Activated T-cell treated with anti-CD3 and anti-CD28 coated beads, Interleukin-2, amount 50 U/mL, for 48 hours (primary cell): ENCODE results near the gene MRO.
"Not testable (repeated sequence)": the region's sequence is repeated elsewhere in the genome, so short reads cannot be mapped to it uniquely, and the experiment has no call there.

Experiments used
- DNase-seq, 2 experiments: peaks; one replicate each; pipeline ENCODE4 v3.0.0-alpha.2; 2020

MRO gene

GRCh38 chr18:50790948-50791347, 28.9 kb downstream of the MRO start:
- no peak for DNase-seq

- DNase-seq = no peak
Observed at GRCh38 chr18:50790241-50790640, 29.6 kb downstream of the MRO start.

DNA sequence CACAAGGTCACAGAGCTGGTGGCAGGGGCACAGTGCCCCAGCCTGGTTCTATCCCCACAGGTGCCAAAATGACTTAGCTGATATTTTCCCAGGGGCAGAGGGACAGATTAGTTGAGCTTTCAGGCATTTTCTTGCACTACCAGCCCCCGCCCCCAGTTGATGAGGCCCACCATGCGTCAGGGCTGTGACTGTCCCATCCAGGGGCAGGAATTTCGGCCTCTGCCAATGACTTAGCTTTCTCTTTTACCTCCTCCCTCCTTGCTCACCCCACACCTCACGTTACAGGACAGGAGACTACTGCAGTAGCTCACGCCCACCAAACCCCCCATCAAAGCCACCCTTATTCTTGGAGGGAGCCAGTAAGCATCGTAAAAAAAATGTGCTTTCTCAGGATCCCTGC, 31.5 kb downstream of the MRO start:
- DNase-seq = no peak

- DNase-seq = no peak
Observed at GRCh38 chr18:50786864-50787263, 33.0 kb downstream of the MRO start.

DNA sequence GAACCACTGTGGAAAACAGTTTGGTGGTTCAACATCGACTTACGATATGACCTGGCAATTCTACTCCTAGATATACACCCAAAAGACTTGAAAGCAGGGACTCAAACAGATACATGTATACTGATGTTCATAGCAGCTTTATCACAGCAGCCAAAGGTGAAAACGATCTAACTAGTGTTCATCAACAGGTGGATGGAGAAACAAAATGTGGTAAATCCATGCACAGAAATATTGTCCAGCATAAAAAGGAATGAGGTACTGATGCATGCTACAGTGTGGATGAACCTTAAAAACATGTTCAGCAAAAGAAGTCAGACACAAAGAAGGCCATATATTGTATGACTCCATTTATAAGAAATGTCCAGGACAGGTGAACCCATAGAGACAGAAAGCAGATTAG, 36.3 kb downstream of the MRO start:
- no peak for DNase-seq

- not testable (repeated sequence) for DNase-seq
Observed at GRCh38 chr18:50779021-50779420, 40.8 kb downstream of the MRO start.

DNA sequence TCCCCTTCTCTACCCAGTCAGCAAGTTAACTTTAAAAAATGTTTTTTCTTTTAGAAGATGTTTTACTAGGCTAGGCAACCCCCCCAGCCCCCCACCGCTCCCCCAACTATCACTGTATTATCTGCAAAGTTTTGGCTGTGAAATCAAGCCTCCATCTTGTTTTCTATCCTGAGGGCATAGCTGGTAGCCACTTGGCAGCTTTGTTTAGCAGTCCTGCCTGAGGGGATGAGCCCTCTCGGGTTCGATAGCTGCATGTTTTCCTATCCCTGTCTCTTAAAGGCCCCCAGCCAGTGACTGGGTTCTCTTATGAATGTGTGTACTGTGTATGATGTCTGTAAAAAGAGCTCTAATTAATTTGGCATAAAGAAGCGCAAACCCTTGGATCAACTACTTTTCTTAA, 43.4 kb downstream of the MRO start:
- DNase-seq = no peak

GRCh38 chr18:50775726-50776125, 44.1 kb downstream of the MRO start:
- no peak for DNase-seq

DNA sequence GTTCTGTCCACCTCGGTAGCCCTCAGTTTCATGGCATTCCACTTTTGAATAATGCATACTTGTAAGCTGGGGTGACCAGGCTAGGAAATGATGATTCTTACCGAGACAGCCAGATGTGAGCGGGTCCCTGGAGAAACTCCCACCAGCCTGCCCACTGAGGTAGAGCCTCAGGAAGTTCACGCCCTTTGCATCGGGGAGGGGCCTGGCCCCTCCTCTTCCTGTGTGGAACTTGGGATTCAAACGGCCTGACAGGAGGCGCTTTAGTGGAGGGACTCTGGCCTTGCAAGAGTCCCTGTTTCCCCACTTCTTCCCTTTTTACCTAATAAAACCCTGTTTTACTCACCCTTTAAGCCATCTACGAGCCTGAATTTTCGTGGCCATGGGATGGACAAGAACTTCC, 44.6 kb downstream of the MRO start:
- no peak for DNase-seq

DNA sequence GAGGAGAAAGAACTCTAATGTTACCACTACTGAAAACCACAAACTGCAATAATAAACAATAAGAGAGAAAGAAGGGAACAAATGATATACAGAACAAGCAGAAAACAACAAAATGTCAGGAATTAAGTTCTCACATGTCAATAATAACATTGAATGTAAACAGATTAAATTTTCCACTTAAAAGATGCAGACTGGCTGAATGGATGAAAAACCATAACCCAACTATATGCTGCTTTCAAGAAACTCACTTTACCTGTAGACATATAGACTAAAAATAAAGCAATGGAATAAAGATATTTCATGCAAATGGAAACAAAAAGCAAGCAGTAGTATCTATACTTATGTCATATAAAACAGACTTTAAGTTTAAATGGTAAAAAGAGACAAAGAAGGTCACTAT, 50.4 kb downstream of the MRO start:
- DNase-seq = no peak

DNA sequence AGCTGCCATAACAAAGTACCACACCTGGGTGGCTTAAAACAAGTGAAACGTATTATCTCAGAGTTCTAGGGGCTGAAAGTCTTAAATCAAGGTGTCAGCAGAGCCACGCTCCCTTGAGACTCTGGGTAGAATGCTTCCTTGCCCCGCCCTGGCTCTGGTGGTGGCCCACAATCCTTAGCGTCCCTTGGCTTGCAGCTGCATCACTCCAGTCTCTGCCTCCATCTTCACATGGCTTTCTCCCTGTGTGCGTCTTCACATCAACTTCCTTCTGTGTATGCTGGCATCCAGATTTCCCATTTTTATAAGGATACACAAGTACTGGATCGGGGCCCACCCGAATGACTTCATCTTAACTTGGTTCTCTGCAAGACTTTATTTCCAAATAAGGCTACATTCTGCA, 62.5 kb downstream of the MRO start:
- no peak for DNase-seq

DNA sequence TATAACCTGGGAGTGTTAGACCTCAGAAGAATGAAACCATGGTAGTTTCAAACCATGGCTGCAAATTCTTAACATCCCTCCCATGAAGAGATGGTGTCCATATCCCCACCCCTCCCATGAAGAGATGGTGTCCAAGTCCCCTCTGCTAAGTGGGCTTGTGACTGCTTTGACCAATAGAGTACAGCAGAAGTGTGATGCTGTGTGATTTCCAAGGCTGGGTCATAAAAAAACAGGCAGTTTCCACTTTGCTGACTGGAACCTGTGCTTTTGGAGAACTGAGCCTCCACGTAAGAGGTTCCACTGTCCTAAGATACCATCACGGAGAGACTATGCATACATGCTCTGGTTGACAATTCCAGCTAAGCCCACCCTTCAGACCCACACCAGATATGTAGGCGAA, 65.5 kb downstream of the MRO start:
- DNase-seq = no peak

GRCh38 chr18:50753311-50753710, 66.5 kb downstream of the MRO start:
- DNase-seq = no peak

DNA sequence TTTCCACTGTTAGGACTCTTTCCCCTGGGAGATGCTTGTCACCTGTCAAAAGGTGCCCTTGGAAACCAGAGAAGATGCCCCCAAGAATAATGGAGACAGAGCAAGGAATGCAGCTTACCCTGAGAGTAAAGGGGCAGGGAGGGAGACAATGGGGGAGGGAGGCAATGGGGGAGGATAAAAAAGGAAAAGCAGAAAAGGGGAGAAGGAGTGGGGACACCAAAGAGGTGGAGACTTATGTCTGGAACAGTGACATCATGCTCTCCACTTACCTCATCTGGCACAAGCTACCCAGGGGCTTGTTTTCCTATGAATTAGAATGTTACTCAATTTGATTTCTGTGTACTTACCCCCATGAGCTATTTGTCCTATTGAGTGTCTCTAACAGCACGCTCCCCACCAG, 67.9 kb downstream of the MRO start:
- no peak for DNase-seq

DNA sequence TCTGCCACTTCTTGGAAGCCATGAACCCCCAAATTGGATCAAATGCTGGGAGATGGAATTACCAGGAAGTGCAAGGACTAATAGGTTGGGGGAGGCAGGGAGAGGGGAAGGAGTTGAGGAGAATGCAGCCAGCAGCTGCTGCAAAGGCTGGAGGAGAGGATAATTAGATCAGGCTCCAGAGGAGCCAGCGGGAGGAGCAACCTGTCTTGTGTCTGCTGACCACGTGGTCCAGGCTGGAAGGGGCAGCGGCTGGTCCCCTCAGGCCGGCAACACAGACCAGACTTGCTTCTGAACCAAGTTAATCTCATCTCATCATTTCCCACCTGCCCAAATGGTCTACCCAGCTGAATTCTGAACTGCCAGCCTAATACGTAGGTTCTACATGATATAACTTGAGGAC, 68.3 kb downstream of the MRO start:
- no peak for DNase-seq

- no peak for DNase-seq
Observed at GRCh38 chr18:50750546-50750945, 69.3 kb downstream of the MRO start.

DNA sequence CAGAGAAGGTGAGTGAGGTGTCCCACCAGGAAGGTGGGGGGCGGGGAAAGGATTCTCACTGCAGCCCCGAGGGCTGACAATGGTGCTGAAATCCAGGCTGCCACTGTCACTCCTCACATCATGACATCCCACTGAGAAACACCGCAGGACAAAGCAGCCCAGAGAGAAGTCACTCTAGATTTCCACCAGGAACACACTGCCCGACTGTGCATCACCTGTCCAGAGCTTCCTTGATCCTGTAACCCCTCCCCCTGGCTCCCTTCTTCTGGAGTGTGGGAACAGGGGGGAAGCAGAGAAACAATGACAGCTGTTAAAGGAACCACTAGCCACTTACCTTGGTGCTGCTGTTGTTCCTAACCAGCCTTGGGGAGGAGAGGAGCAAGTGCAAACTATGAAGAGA, 69.9 kb downstream of the MRO start:
- DNase-seq = no peak

GRCh38 chr18:50749421-50749820, 70.4 kb downstream of the MRO start:
- no peak for DNase-seq

GRCh38 chr18:50748243-50749229, 71.3 kb downstream of the MRO start:
- DNase-seq = no peak

DNA sequence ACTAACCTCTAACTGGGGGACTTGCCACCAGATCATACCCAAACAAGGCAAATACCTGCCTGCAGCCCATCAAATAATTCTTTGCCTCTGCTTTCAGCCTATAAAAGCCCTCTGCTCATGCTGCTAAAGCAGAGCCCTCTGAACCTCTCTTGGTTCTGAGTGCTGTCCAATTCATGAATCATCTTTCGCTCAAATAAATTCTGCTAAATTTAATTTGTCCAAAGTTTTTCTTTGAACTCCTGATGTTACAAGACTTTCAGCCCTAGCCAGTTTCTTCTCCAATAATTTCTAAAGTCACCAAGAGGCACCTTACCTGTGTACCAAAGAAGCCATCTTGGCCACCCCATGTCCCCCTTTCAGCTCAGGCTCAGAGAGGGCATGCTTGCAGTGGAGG, 72.0 kb downstream of the MRO start:
- no peak for DNase-seq

GRCh38 chr18:50745945-50746344, 73.9 kb downstream of the MRO start:
- no peak for DNase-seq
